Measurements from ENCODE around the gene KCNJ2.

Gene KCNJ2

GRCh38 chr17:70161519-70161918, 7.8 kb upstream of the KCNJ2 start:
- no peak for DNase-seq

DNA sequence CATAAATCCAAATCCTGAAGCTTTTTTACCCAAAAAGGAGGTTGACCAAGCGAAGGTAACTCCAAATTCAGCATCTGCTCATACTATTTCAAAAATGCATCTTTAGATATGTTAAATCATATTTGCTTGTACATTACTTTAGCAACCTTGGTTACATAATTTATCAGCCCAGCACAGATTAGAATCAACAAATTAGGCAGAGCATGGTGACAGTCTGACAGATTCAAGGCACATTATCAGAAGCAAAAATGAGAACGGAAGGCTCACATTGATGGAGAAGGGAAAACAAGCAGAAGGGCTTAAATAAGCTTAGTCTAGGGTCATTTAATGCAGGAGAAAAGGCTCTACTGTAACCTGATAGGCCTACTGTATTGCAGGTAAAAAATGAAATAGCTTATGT, 3.9 kb upstream of the KCNJ2 start:
- no peak for DNase-seq

GRCh38 chr17:70166615-70167014, 2.7 kb upstream of the KCNJ2 start:
- DNase-seq: no peak

- DNase-seq: no peak
Measured at GRCh38 chr17:70168044-70168976, 1.0 kb upstream of the KCNJ2 start.

DNA sequence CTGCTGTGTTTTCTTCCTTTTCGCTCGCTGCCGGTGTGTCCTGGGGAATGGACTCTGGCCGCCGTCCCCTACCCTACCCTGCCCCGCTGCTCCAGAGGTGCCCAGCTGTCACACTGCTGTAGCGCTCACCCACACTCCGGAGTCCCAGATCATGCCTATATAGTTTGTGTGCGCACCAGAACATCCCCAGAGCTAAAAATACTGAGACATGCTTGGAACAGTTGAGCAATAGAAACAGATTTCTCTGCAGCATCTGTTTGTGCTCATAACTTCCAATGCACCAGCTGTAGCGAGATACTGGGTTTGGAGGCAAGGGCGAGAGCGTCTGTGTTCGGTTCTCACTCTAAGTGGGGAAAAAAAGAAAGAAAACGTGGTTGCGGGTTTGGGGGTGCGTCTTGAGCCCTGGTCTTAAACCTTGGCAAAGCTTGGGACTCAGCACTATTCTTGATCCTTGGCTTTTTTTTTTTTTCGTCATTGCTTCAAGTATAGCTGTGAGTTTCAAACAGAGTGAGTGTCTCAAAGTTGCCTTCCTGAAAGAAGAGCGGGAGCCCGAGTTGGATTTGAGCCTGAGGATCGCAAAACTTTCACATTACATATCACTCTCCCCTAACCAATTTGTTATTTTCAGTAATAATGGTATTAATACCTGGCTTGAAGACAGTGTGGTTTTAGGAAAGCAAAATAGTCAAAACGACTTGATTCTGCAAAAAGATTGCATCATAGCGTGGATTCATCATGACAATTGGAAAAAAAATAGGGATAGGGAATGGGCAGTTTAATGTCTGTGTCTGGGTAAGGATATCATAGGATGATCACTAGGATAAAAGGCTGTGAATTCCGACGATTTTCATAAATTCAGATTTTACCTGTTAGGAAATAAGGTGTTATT, 621 bp downstream of the KCNJ2 start:
- DNase-seq: no peak

GRCh38 chr17:70171159-70171558, 1.8 kb downstream of the KCNJ2 start:
- DNase-seq: no peak

GRCh38 chr17:70172449-70172848, 3.1 kb downstream of the KCNJ2 start:
- DNase-seq: no peak

DNA sequence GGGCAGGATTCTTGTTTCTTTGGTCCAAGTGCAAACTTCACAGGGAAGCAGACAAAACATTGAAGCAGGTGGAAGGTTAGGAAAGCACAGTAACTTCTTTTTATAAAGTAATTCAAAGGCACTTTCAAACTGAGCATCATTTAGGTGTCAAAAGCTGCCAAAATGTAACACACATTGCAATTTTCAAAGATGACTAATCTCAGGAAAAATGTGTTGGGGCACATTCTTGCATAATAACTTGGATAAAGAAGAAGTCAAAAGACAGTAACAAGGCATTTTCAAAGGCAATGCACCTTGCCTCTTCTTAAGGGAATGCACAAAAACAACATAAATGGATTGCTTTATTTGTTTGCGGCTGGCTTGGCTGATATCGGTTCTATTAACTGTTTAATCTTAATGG, 3.6 kb downstream of the KCNJ2 start:
- DNase-seq: no peak

DNA sequence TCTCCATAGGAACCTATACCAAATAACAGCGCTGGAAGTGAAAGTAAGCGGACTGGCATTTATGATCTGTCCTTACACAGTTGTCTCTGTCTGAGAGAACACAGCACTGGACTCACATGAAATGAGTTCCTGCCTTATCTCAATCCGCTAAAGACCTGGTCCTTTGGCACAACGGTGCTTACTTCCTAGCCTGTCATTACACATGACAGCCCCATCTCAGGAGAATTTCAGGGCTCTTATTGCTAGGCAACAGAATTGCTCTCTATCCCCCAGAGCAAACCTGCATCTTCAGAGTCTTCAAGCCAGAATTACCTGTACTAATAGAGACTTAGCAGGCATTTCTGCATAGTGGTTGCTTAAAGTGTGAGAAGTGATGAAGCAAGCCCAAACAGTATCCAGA, 4.3 kb downstream of the KCNJ2 start:
- DNase-seq: no peak

DNA sequence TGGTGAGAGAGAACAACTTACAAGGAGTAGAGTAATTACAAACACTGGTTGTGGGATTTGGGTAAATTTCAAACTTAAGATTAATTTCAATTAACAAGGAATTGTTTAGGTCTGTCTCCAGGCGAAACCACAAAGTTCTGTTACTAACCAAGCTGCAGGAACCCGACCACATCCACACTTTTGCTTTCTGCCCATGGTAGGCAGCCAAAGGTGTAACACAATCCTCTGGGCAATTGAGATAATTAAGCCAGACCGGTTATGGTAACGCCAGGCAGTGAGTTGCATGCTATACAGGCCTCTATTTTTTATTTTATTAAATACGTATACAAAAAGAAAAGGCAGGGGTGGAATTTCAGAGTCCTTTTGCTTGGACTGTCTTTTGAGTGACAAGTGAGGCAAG, 12.0 kb downstream of the KCNJ2 start:
- no peak for DNase-seq

DNA sequence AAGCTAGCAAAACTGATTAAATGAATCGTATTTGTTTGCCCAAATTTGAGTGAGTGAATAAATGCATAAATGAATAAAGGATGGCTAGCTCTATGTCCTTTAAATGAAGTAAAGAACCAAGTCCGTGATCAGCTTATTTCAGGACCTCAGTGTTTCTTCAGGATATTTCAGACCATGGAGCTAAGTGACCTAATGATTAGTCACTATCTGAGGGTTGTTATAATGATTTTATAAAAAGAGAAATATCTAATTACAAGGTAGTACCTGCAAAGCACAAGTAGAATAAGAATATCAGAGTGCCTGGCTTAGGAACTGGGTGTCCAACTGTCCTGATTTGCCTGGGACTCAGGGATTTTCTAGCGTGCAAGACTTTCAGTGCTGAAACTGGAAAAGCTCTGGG, 12.5 kb downstream of the KCNJ2 start:
- no peak for DNase-seq

DNA sequence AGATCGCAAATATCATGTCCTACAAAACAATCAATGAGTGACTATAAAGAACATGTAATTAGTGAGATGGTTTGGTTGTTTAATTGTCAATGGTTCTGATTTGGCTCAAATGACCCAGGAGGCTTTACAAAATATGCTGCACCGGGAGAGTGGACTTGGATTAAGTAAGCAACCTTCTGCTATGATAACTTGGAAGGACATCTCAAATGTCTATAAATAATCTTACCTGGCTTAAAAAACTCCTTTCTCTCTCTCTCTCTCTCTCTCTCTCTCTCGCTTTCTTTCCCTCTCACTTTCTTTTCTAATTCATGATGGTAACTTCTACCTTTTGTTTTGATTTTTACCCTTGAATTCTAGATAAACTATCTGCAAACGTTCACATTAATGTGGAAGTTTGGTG, 14.2 kb downstream of the KCNJ2 start:
- no peak for DNase-seq

DNA sequence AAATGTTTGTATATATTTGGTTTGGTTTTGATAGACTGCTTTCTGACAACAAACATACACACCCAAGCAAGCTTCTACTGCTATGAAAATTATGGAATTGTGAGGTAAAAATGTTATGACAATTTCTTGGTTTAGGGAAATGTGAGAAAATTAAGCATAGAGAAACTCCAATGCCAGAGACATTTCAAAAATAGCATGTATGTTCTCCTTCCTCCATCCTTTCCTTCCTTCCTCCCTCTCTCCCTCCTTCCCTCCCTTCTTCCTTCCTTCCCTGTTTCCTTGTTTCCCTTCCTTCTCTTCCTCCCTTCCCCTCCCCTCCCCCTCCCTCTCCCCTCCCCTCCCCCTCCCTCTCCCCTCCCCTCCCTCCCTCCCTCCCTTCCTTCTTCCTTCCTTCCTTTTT, 14.9 kb downstream of the KCNJ2 start:
- no peak for DNase-seq

GRCh38 chr17:70184770-70185169, 15.4 kb downstream of the KCNJ2 start:
- no peak for DNase-seq

GRCh38 chr17:70185285-70185684, 16.0 kb downstream of the KCNJ2 start:
- DNase-seq: no peak

DNA sequence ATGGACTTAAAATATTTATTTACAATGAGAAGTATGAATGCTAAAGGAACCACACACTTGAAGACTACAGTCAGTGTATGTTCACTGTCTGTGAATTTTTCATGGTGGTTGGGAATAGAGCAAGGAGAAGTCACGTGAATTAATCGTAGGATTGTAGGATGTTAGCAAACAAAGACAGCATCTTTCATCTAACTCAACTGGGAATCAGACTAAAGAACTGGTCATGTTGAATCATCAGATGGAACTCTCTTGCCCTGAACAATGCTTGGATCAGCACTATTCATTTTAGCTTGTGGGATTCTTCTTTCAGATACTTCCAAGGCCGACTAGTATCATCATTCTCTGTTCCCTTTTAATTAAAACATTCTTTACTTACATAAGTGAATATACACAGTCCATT, 18.1 kb downstream of the KCNJ2 start:
- no peak for DNase-seq

DNA sequence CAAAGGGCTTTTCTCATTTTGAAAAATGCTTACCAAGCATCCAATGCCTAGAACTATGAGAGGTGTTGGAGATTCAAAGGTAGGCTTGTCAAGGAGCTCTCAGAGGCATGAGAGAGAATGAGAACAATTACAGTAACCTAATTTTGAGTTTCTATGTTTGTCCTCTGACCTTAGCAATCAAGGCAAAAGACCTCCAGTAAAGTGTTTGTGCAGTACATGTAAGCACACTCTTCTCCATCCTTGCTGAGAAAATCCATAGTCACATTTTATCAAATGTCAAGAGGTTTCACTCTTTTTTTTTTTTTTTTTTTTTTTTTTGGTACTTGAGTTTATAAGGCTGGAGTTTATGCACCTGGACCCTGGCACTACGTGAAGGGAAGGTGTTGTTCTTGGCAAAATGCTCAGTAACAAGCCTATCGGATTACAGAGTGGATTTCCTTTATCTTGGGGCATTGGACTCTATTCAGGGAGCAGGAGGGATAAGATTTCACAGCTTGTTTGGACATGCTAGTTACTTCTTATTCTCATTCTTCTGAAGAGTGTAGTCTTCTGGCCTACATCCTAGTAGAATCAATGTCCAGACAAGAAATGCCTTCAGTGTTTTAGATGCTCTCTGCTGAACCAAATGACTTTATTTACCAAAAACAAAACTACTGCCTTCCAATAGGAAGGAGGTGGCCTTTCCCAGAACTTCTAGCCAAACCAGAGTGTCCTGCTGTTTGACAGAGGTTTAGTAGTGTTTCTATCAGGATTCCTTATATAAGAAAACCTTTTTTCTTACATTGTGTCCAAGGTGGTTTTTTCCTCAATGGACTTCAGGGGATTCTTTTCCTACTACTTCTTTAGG, 21.9 kb downstream of the KCNJ2 start:
- DNase-seq: no peak

- no peak for DNase-seq
Measured at GRCh38 chr17:70195091-70195490, 25.8 kb downstream of the KCNJ2 start.

- no peak for DNase-seq
Measured at GRCh38 chr17:70201872-70202419, 32.6 kb downstream of the KCNJ2 start.

DNA sequence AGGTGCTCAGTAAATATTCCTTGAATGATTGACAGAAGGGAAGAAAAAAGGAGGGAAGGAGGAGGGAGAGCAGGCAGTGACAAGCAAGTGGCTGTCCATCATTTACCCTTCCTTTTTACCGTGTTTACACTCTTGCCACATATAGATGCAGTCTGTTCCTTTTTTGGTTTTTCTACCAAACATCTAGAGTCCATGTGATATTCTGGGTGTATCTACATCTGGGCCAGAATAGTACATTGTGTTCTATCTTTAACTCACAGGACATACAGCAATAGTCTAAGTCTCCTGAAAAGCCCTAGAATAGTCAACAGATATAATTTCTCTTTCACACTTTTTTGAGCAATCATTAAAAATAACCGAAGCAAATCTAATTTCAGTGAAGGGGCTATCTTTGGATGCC, 33.5 kb downstream of the KCNJ2 start:
- DNase-seq: no peak

- DNase-seq: no peak
Measured at GRCh38 chr17:70204431-70204830, 35.1 kb downstream of the KCNJ2 start.

- no peak for DNase-seq
Measured at GRCh38 chr17:70205401-70205800, 36.1 kb downstream of the KCNJ2 start.

Measured in cortex of kidney (tissue), 1 donor.